ENCODE results near the gene JPT1. TPM values are rescaled to one million over a fixed set of nuclear protein-coding genes. Genes with fewer than 3 reads are reported as not detected.
A peak's percentile ranks its signal among the peaks of the same experiment; 100 is the strongest.

Gene JPT1
- total RNA-seq, 1 donor from 2014 or later, result 236 TPM

DNA sequence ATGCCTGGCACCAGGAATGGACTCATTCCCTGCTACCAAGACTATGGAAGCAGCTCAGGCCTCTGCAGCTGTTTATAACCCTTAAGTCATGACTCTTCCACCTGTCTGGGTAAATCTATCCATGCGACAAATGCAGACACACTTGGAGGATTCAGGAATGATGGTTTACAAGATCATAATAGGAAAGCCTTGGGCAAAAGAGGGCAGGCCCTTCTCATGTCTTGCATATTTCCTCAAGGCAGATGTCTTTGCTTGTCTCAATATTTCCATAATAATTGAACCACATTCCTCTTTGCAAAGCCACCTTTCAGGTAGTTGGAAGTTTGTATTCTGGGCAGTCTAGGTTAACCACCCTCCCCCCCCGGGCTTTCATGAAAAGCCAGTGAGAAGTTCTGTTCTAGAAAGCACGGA, 884 bp upstream of the JPT1 start:
- Histone ChIP-seq H3K4me2 (peak overlapping the region; percentile 69), H3K79me2 (ENCODE audit: low read depth) (peaks cover 41% of the 10 kb centered on the region), H3K9ac (no peak overlapping the region), H3F3A (ENCODE audit: low read depth) (peaks cover 11% of the 10 kb centered on the region), H3K4me1 (peaks cover 17% of the 10 kb centered on the region), H3K27ac (no peak overlapping the region), H3K9me3 (ENCODE audit: low read depth) (no peaks in the 10 kb centered on the region), H3K36me3 (no peaks in the 10 kb centered on the region), H2AFZ (replicated peaks) (no peak overlapping the region), H3K27me3 (no peaks in the 10 kb centered on the region), H4K20me1 (ENCODE audit: low read depth) (peaks cover 42% of the 10 kb centered on the region), H3K4me3 (peak overlapping the region; percentile 29)
- peaks cover 18% of the 10 kb centered on the region for H3K4me1 Mint-ChIP-seq
- peak overlapping the region; percentile 62 for H3K4me3 Mint-ChIP-seq
- peaks cover 5% of the 10 kb centered on the region for H3K27me3 Mint-ChIP-seq (ENCODE audit: insufficient read depth, low read depth)
- TF ChIP-seq EZH2phosphoT487 (IDR thresholded peaks at IDR 0.05) (no peak), EZH2 (IDR thresholded peaks at IDR 0.05) (no peak)
- TF ChIP-seq, protein P1, sequence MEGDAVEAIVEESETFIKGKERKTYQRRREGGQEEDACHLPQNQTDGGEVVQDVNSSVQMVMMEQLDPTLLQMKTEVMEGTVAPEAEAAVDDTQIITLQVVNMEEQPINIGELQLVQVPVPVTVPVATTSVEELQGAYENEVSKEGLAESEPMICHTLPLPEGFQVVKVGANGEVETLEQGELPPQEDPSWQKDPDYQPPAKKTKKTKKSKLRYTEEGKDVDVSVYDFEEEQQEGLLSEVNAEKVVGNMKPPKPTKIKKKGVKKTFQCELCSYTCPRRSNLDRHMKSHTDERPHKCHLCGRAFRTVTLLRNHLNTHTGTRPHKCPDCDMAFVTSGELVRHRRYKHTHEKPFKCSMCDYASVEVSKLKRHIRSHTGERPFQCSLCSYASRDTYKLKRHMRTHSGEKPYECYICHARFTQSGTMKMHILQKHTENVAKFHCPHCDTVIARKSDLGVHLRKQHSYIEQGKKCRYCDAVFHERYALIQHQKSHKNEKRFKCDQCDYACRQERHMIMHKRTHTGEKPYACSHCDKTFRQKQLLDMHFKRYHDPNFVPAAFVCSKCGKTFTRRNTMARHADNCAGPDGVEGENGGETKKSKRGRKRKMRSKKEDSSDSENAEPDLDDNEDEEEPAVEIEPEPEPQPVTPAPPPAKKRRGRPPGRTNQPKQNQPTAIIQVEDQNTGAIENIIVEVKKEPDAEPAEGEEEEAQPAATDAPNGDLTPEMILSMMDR (IDR thresholded peaks at IDR 0.05), result no peak
- H3K36me3 Mint-ChIP-seq, result peaks cover 11% of the 10 kb centered on the region
- peak; percentile 30 for DNase-seq (ENCODE audit: low spot score)
- H3K9me3 Mint-ChIP-seq, result no peaks in the 10 kb centered on the region
- no peak overlapping the region for H3K27ac Mint-ChIP-seq

DNA sequence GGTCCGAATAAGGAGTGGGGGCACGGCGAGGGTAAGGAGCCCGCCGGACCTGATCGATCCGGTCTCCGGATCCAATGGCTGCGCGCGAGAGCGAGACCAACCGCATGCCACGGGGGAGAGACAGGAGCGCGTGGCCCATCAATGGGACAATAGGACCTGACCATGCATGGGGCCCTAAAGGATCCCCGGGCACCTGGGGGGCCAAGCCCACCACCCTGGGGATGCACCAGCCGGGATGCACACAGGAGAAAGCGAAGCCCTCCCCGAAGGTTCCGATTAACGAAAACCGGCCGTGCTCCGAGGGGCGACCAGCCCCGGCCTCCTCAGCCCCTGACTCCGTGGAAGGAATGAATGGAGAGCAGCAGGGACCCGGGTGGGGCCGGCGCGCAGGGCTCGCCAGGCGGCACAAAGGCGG, 525 bp downstream of the JPT1 start:
- Mint-ChIP-seq H3K9me3 (no peaks in the 10 kb centered on the region), H3K27me3 (ENCODE audit: insufficient read depth, low read depth) (peaks cover 5% of the 10 kb centered on the region), H3K36me3 (peaks cover 10% of the 10 kb centered on the region), H3K4me3 (peak overlapping the region; percentile 99), H3K4me1 (peaks cover 18% of the 10 kb centered on the region), H3K27ac (peak overlapping the region; percentile 93)
- Histone ChIP-seq H3F3A (ENCODE audit: low read depth) (peaks cover 18% of the 10 kb centered on the region), H3K27ac (no peak overlapping the region), H3K4me2 (peak overlapping the region; percentile 89), H2AFZ (replicated peaks) (no peak overlapping the region), H3K9me3 (ENCODE audit: low read depth) (no peaks in the 10 kb centered on the region), H3K27me3 (no peaks in the 10 kb centered on the region), H3K4me3 (peak overlapping the region; percentile 98), H3K79me2 (ENCODE audit: low read depth) (peaks cover 55% of the 10 kb centered on the region), H3K9ac (peak overlapping the region; percentile 87), H4K20me1 (ENCODE audit: low read depth) (peaks cover 56% of the 10 kb centered on the region), H3K4me1 (peaks cover 17% of the 10 kb centered on the region), H3K36me3 (no peaks in the 10 kb centered on the region)
- TF ChIP-seq EZH2 (IDR thresholded peaks at IDR 0.05), result no peak
- no peak for TF ChIP-seq EZH2phosphoT487 (IDR thresholded peaks at IDR 0.05)
- TF ChIP-seq, protein P1 (IDR thresholded peaks at IDR 0.05), result no peak
- no peak for DNase-seq (ENCODE audit: low spot score)

DNA sequence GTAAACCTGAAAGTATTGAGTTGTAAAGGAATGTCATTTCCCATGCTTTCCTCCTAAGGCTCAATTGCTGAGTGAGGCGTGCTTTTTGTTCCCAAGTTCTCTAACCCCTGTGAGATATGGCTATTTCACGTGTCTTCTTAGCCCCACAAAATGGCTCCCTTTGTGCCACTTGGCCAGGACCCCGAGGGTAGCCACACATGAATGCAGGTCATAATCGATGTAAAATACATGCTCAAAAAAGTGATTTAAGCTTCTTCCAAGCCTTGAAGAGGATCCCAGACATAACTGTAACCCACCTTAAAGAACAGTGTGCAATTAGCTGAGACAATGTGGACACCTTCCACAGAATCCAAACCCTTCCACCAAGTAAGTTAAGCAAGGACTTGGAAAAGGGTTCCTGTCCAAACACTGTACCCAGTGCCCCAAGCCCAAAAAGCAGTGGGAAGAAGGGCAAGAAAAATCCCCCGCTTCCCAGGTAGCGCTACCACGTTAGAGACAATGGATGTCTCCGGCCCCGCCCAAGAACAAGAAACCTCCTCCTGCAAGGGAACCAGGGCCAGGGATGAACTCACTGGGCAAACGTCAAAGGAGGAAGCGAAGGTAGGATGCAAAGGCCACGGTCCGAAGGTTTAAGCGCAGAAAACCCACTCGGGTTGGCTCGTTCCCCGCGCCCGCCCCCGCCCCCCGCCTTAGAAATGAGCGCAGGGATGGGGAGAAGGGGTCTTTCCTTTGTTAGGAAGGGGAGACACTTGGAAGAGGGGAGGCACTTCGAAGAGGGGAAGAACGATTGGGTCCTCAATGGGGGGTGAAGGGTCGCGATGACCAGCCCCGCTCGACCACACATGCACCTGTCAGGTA, 1.2 kb downstream of the JPT1 start:
- H3K36me3 ChIP-seq, result peaks cover 6% of the 10 kb centered on the region
- H3K9ac ChIP-seq, result peak overlapping the region; percentile 87
- Mint-ChIP-seq H3K27ac (peak overlapping the region; percentile 93), H3K27me3 (ENCODE audit: insufficient read depth, low read depth) (peaks cover 5% of the 10 kb centered on the region), H3K36me3 (peaks cover 11% of the 10 kb centered on the region), H3K4me3 (peak overlapping the region; percentile 99), H3K4me1 (peaks cover 20% of the 10 kb centered on the region), H3K9me3 (no peaks in the 10 kb centered on the region)
- DNase-seq (ENCODE audit: low spot score), result peak; percentile 73
- H3K4me2 ChIP-seq, result peak overlapping the region; percentile 89
- no peaks in the 10 kb centered on the region for H3K9me3 ChIP-seq (ENCODE audit: low read depth)
- H3F3A ChIP-seq (ENCODE audit: low read depth), result peaks cover 22% of the 10 kb centered on the region
- TF ChIP-seq EZH2phosphoT487 (IDR thresholded peaks at IDR 0.05) (no peak), EZH2 (IDR thresholded peaks at IDR 0.05) (no peak)
- TF ChIP-seq, protein P1 (IDR thresholded peaks at IDR 0.05), result no peak
- peak overlapping the region; percentile 98 for H3K4me3 ChIP-seq
- H4K20me1 ChIP-seq (ENCODE audit: low read depth), result peaks cover 63% of the 10 kb centered on the region
- H3K79me2 ChIP-seq (ENCODE audit: low read depth), result peaks cover 61% of the 10 kb centered on the region
- H3K27me3 ChIP-seq, result no peaks in the 10 kb centered on the region
- no peak overlapping the region for H2AFZ ChIP-seq (replicated peaks)
- no peak overlapping the region for H3K27ac ChIP-seq
- peaks cover 17% of the 10 kb centered on the region for H3K4me1 ChIP-seq
